NCI-H526 (cell line): Measurements from ENCODE around the gene PHACTR1.
"Not testable (repeated sequence)": the region's sequence is repeated elsewhere in the genome, so short reads cannot be mapped to it uniquely, and the experiment has no call there.

Experiments used
- DNase-seq, 2 experiments: peaks; one replicate each; lab custom pipeline; 2025; lab: John Stamatoyannopoulos, UW

The PHACTR1 gene

DNA sequence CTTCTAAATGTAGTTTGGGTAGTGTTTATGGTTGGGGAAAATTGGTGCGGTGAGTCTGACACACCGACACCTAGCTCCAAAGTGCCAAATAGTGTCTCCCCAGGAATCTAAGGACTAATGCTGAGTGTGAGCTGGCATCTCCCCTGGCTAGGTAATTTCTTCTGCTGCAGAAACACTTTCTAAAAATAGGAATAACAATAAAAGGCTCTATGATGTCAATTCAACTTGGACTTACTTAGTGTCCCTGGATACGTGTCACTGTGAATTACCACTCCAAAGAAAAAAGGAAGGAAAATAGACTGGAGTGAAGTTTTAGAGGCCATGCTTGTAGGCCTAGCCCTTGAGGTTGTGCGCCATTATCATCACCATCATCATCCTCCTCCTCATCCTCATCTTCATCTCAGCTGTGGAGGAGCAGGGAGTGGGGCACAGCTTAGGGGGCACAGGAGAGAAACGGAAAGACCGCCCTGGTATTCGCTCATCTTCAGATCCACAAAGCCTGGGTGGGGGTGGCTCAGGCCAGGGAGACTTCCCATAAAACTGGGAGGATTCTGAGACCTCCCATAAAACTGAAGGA lies 522.2 kb downstream of the PHACTR1 start:
- DNase-seq = no peak

- DNase-seq = no peak
Observed at GRCh38 chr6:13239530-13240455, 523.2 kb downstream of the PHACTR1 start.

- no peak for DNase-seq
Observed at GRCh38 chr6:13241364-13241763, 524.8 kb downstream of the PHACTR1 start.

GRCh38 chr6:13242178-13242577 lies 525.6 kb downstream of the PHACTR1 start:
- no peak for DNase-seq

- no peak for DNase-seq
Observed at GRCh38 chr6:13242590-13242989, 526.0 kb downstream of the PHACTR1 start.

- no peak for DNase-seq
Observed at GRCh38 chr6:13243033-13243432, 526.5 kb downstream of the PHACTR1 start.

GRCh38 chr6:13243745-13244144 lies 527.2 kb downstream of the PHACTR1 start:
- not testable (repeated sequence) for DNase-seq

GRCh38 chr6:13247627-13248026 lies 531.1 kb downstream of the PHACTR1 start:
- no peak for DNase-seq

GRCh38 chr6:13248053-13248452 lies 531.5 kb downstream of the PHACTR1 start:
- DNase-seq = peak; percentile 87

GRCh38 chr6:13248584-13248985 lies 532.0 kb downstream of the PHACTR1 start:
- DNase-seq = no peak

GRCh38 chr6:13248994-13249393 lies 532.4 kb downstream of the PHACTR1 start:
- DNase-seq = no peak

DNA sequence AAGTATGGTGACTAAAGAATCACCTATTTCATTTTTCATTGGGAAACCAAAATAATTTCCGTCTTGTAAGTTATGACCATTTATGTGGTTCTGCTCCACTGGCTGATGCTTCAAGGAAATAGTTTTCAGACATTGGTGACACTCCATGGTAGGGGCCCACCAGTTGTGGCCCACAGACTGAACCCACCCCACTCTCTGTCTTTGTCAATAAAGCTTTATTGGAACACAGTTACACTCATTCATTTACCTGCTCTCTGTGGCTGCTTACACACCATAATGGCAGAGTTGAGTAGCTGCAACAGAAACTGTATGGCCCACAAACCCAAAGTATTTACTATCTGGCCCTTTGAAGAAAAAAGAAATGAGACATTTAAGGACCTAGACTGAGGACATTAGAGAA lies 533.2 kb downstream of the PHACTR1 start:
- no peak for DNase-seq

GRCh38 chr6:13250703-13251102 lies 534.1 kb downstream of the PHACTR1 start:
- DNase-seq = no peak

GRCh38 chr6:13251242-13251641 lies 534.7 kb downstream of the PHACTR1 start:
- DNase-seq = no peak

DNA sequence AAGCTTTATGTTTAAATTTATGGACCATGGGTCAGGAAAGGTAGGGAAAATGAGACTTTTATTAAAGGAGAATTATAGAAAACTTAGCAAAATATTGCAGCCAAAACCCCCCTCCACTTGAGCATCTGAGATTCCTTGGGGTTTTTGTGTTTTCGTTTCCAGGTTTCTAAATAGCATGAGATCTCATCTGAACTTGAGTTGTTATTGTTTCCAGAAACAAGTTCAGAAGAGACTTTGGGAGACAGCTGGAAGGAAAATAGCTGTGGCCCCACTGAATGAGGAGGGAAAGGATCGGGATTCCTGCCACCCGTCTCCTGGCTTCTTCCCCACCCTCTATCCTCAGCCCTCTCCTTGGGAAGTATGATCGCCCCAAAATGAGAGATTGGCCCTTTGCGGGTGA lies 536.2 kb downstream of the PHACTR1 start:
- DNase-seq = no peak

- no peak for DNase-seq
Observed at GRCh38 chr6:13253272-13253671, 536.7 kb downstream of the PHACTR1 start.

GRCh38 chr6:13256266-13257001 lies 539.9 kb downstream of the PHACTR1 start:
- DNase-seq = no peak

- no peak for DNase-seq
Observed at GRCh38 chr6:13259393-13259792, 542.8 kb downstream of the PHACTR1 start.

- no peak for DNase-seq
Observed at GRCh38 chr6:13260101-13260598, 543.6 kb downstream of the PHACTR1 start.

DNA sequence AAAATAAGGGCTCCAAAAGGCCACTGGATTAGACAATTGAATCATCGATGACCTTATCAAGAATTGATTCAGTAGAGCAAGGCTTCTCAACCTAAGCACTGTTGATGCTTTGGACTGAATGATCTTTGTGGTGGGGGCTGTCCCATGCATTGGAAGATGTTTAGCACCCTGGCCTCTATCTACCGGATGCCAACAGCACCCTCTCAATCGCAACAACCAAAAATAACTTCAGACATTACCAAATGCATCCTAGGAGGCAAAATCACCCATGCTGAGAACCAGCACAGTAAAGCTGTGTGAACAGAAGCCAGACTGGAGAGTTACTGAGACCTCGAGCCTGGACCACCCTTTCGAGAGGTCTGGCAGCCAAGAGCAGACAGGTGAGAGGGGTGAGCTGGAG lies 544.3 kb downstream of the PHACTR1 start:
- no peak for DNase-seq

GRCh38 chr6:13261464-13261994 lies 545.0 kb downstream of the PHACTR1 start:
- DNase-seq = no peak
